ENCODE results near the gene MAP3K7CL. TPM values are rescaled to one million over a fixed set of nuclear protein-coding genes. Genes with fewer than 3 reads are reported as not detected.

Gene MAP3K7CL
- polyA plus RNA-seq, 12 donors, result 26.4 to 96.9 (median 83.5) TPM; not detected in 1

- no peak for DNase-seq
Measured at GRCh38 chr21:29221253-29221744, 90.9 kb downstream of the MAP3K7CL start.

GRCh38 chr21:29224006-29224405, 93.6 kb downstream of the MAP3K7CL start:
- no peak for DNase-seq

Other genes starting within 250 kb of the MAP3K7CL start
- gene LTN1, start 137.8 kb upstream of the MAP3K7CL start, polyA plus RNA-seq (ENCODE audit: insufficient read length in 12 of 12), result 10 to 100 TPM in 11 of 12 donors, not detected in 1; 15.6 to 34.5 (median 24.7) TPM
- gene RWDD2B, start 111.3 kb upstream of the MAP3K7CL start, polyA plus RNA-seq (ENCODE audit: insufficient read length in 12 of 12), result 10 to 100 TPM in 11 of 12 donors, not detected in 1; 18.4 to 29.5 (median 22.1) TPM
- gene USP16, start 106.0 kb upstream of the MAP3K7CL start, polyA plus RNA-seq (ENCODE audit: insufficient read length in 12 of 12), result 10 to 100 TPM in 11 of 12 donors, not detected in 1; 38.9 to 64.5 (median 49.3) TPM
- gene CCT8, start 57.0 kb upstream of the MAP3K7CL start, polyA plus RNA-seq (ENCODE audit: insufficient read length in 12 of 12), result 100 to 1,000 TPM in 11 of 12 donors, not detected in 1; 125 to 198 (median 177) TPM
- gene BACH1, start 168.3 kb downstream of the MAP3K7CL start, polyA plus RNA-seq (ENCODE audit: insufficient read length in 12 of 12), result 10 to 100 TPM in 11 of 12 donors, not detected in 1; 25.6 to 37.7 (median 30.2) TPM

Data from muscle of arm (tissue), 12 donors.